GM21717 (cell line): Measurements from ENCODE around the gene OGFR.

Experiments
- ATAC-seq: cut with Tn5 transposase; IDR thresholded peaks from one replicate; pipeline ENCODE4 v1.9.1; 2021; ENCODE audit warnings: mild to moderate bottlenecking, moderate library complexity; ENCODE audit not compliant: unreplicated experiment

OGFR gene

GRCh38 chr20:62856931-62857619, 52.4 kb downstream of the OGFR start:
- no peak for ATAC-seq

- ATAC-seq: no peak
Measured at GRCh38 chr20:62858058-62858830, 53.6 kb downstream of the OGFR start.

GRCh38 chr20:62859721-62860120, 55.1 kb downstream of the OGFR start:
- ATAC-seq: no peak

GRCh38 chr20:62860391-62860923, 55.8 kb downstream of the OGFR start:
- no peak for ATAC-seq

- peak; percentile 24 for ATAC-seq
Measured at GRCh38 chr20:62860924-62861691, 56.5 kb downstream of the OGFR start.

- ATAC-seq: peak; percentile 66
Measured at GRCh38 chr20:62861726-62862336, 57.2 kb downstream of the OGFR start, which contains the start of gene TCFL5. Gene TCFL5, minus strand, starts transcription at chr20:62861822. Its CDS starts 152 bp downstream, at chr20:62861670.
